HepG2 (cell line): ENCODE data around the gene FN1. TPM values are rescaled to one million over a fixed set of nuclear protein-coding genes. Genes with fewer than 3 reads are reported as not detected.

Experiments used
- ARNTL ChIP-seq: sonication (generic); formaldehyde crosslinking; IDR thresholded peaks from 2 replicates; pipeline ENCODE4 v1.4.0; 2020; ENCODE audit warnings: mild to moderate bottlenecking, missing genetic modification reagents
- KLF16 ChIP-seq, 2 experiments: sonication (generic) in 1 of 2; formaldehyde crosslinking in 1 of 2; IDR thresholded peaks; 2 replicates each; pipeline versions ENCODE4 v1.6.1 to v1.8.0; 2016 to 2023; ENCODE audit warnings: missing genetic modification reagents in 2 of 2, missing compliant biosample characterization in 1 of 2
- MBD4 ChIP-seq: IDR thresholded peaks from 2 replicates; pipeline ENCODE4 v1.6.1; 2012; ENCODE audit warnings: low read length, inconsistent platforms, borderline replicate concordance
- MTF1 ChIP-seq: sonication (generic); formaldehyde crosslinking; IDR thresholded peaks from 2 replicates; pipeline ENCODE4 v1.5.0; 2020; ENCODE audit warnings: missing genetic modification reagents
- NONO ChIP-seq, 2 experiments: fragments of 450-650 bp in 1 of 2; sonication (generic) in 1 of 2; formaldehyde crosslinking in 1 of 2; IDR thresholded peaks in 1 of 2; conservative IDR thresholded peaks in 1 of 2; 2 replicates each; pipeline versions ENCODE4 v1.6.1 to v1.8.0; 2017 to 2022; ENCODE audit warnings: mild to moderate bottlenecking in 1 of 2, missing genetic modification reagents in 1 of 2, moderate library complexity in 1 of 2
- PAXIP1 ChIP-seq: sonication (generic); formaldehyde crosslinking; conservative IDR thresholded peaks from 2 replicates; pipeline ENCODE4 v1.4.0; 2020; ENCODE audit warnings: mild to moderate bottlenecking, missing genetic modification reagents, moderate library complexity
- SMAD3 ChIP-seq: sonication (generic); formaldehyde crosslinking; IDR thresholded peaks from 2 replicates; pipeline ENCODE4 v1.4.0; 2020; ENCODE audit warnings: missing genetic modification reagents
- SYNCRIP ChIP-seq: fragments of 200-400 bp; formaldehyde crosslinking; IDR thresholded peaks from 2 replicates; pipeline ENCODE4 v1.6.1; 2018; ENCODE audit warnings: mild to moderate bottlenecking, low read depth, low read length; ENCODE audit not compliant: insufficient read depth
- TIGD3 ChIP-seq: sonication (generic); formaldehyde crosslinking; IDR thresholded peaks from 2 replicates; pipeline ENCODE4 v1.5.1; 2020; ENCODE audit warnings: mild to moderate bottlenecking, missing genetic modification reagents, borderline replicate concordance
- YEATS4 ChIP-seq: sonication (generic); formaldehyde crosslinking; IDR thresholded peaks from 2 replicates; pipeline ENCODE4 v1.4.0; 2020; ENCODE audit warnings: missing genetic modification reagents, borderline replicate concordance
- ZNF138 ChIP-seq: sonication (generic); formaldehyde crosslinking; IDR thresholded peaks from 2 replicates; pipeline ENCODE4 v1.5.0; 2020; ENCODE audit warnings: mild to moderate bottlenecking, low read depth, missing genetic modification reagents
- ZNF629 ChIP-seq: sonication (generic); formaldehyde crosslinking; conservative IDR thresholded peaks from 2 replicates; pipeline ENCODE4 v1.5.0; 2020; ENCODE audit warnings: missing genetic modification reagents
- ZNF687 ChIP-seq: sonication (generic); formaldehyde crosslinking; IDR thresholded peaks from 2 replicates; pipeline ENCODE4 v1.5.1; 2020; ENCODE audit warnings: mild to moderate bottlenecking, missing genetic modification reagents, moderate library complexity
- ZNF746 ChIP-seq: sonication (generic); formaldehyde crosslinking; IDR thresholded peaks from 2 replicates; pipeline ENCODE4 v1.8.0; 2022; ENCODE audit warnings: mild to moderate bottlenecking, missing genetic modification reagents
- ZNF766 ChIP-seq: sonication (generic); formaldehyde crosslinking; IDR thresholded peaks from 2 replicates; pipeline ENCODE4 v1.5.0; 2020; ENCODE audit warnings: missing genetic modification reagents, borderline replicate concordance
- polyA plus RNA-seq, 8 experiments: library from polyadenylated mRNA; depleted of rRNA in 3 of 8; stranded (reverse) in 7 of 8; unstranded in 1 of 8; fragments of >200 nt; fragmentation: Illumina TruSeq in 4 of 8; extraction: Trizol in 4 of 8; gene quantifications; 2 replicates each; pipeline versions ENCODE4 v1.2.1 to v1.2.3, GENCODE V29; 2011 to 2016; ENCODE audit warnings: low read depth in 4 of 8, missing spikeins in 1 of 8, mixed read lengths in 1 of 8; ENCODE audit not compliant: insufficient read depth in 1 of 8
- total RNA-seq, 5 experiments: library from RNA; depleted of rRNA; stranded (reverse); fragments of >200 nt; fragmentation: Illumina TruSeq; extraction: Trizol; gene quantifications; 2 replicates each; pipeline ENCODE4 v1.2.3, GENCODE V29; 2016; ENCODE audit warnings: low read depth in 1 of 5

FN1 gene
- total and polyA plus RNA-seq, 2 of the 13 experiments (the other 11 are each of a cell fraction or from before 2014, with no cell fraction given) = 1,847 to 6,471 TPM

- 0 out of 2 replicates have a peak, but pooled peaks have one; percentile 16 for TF ChIP-seq ARNTL
- TF ChIP-seq ZNF687 (CRISPR knock-in tag) = peak; percentile 58
- peak; percentile 58; the same call in 1 of the 2 replicates for TF ChIP-seq SMAD3 (CRISPR knock-in tag)
- no peak for TF ChIP-seq PAXIP1 (CRISPR knock-in tag)
- no peak for TF ChIP-seq MTF1
- TF ChIP-seq ZNF746 (CRISPR knock-in tag) = no peak
- TF ChIP-seq NONO (IDR thresholded peaks at IDR 0.05) = no peak
- 0 out of 2 replicates have a peak, but pooled peaks have one; percentile 45 for TF ChIP-seq NONO (CRISPR knock-in tag; conservative IDR thresholded peaks at IDR 0.05)
- no peak for TF ChIP-seq ZNF629 (CRISPR knock-in tag)
- TF ChIP-seq SYNCRIP = no peak
- TF ChIP-seq MBD4 = peak; percentile 79; the same call in 1 of the 2 replicates
- no peak for TF ChIP-seq ZNF138
- TF ChIP-seq KLF16 (CRISPR knock-in tag; IDR thresholded peaks at IDR 0.05) = no peak
- TF ChIP-seq ZNF766 (CRISPR knock-in tag) = 0 out of 2 replicates have a peak, but pooled peaks have one; percentile 50
- TF ChIP-seq TIGD3 (CRISPR knock-in tag) = no peak
- TF ChIP-seq YEATS4 (CRISPR knock-in tag) = peak; percentile 21; the same call in 1 of the 2 replicates
- TF ChIP-seq, all 625 proteins: peak for 43
Observed at GRCh38 chr2:215428060-215428910, 7.6 kb downstream of the FN1 start (continued).
